GM19328 (cell line): Measurements from ENCODE around the gene NHLH1.

Source experiments
- ATAC-seq: cut with Tn5 transposase; IDR thresholded peaks from one replicate; pipeline ENCODE4 v1.9.1; 2021; ENCODE audit warnings: mild to moderate bottlenecking, moderate library complexity; ENCODE audit not compliant: unreplicated experiment

The NHLH1 gene

GRCh38 chr1:160409486-160409885 is 42.6 kb downstream of the NHLH1 start:
- ATAC-seq, result no peak

- ATAC-seq, result no peak
Measured at GRCh38 chr1:160410406-160411005, 43.6 kb downstream of the NHLH1 start.

GRCh38 chr1:160411271-160412027 is 44.6 kb downstream of the NHLH1 start:
- no peak for ATAC-seq

- ATAC-seq, result no peak
Measured at GRCh38 chr1:160412028-160412362, 45.1 kb downstream of the NHLH1 start.

- ATAC-seq, result no peak
Measured at GRCh38 chr1:160413716-160414115, 46.8 kb downstream of the NHLH1 start.

- ATAC-seq, result no peak
Measured at GRCh38 chr1:160414881-160415280, 48.0 kb downstream of the NHLH1 start.

GRCh38 chr1:160415696-160416290 is 48.9 kb downstream of the NHLH1 start:
- no peak for ATAC-seq

GRCh38 chr1:160416369-160416768 is 49.5 kb downstream of the NHLH1 start:
- ATAC-seq, result no peak

- ATAC-seq, result no peak
Measured at GRCh38 chr1:160418483-160418882, 51.6 kb downstream of the NHLH1 start.

- no peak for ATAC-seq
Measured at GRCh38 chr1:160419150-160419837, 52.4 kb downstream of the NHLH1 start.

- ATAC-seq, result no peak
Measured at GRCh38 chr1:160419838-160420169, 52.9 kb downstream of the NHLH1 start.

GRCh38 chr1:160420881-160421842 is 54.3 kb downstream of the NHLH1 start:
- ATAC-seq, result no peak

GRCh38 chr1:160421881-160422280 is 55.0 kb downstream of the NHLH1 start:
- ATAC-seq, result no peak
